CD4-positive, alpha-beta T cell (primary cell): ENCODE data around the gene NANOS1. TPM values are rescaled to one million over a fixed set of nuclear protein-coding genes. Genes with fewer than 3 reads are reported as not detected.

Experiments
- ATAC-seq: fragments of 200-7000 bp; cut with Tn5 transposase; one replicate; pipeline ENCODE4 v1.10.0; 2022; ENCODE audit warnings: mild to moderate bottlenecking; ENCODE audit not compliant: poor library complexity
- CTCF ChIA-PET: fragments of 350-600 bp; sonication (Branson Sonifier 250); formaldehyde crosslinking; loops from one replicate; lab custom pipeline; 2021; ENCODE audit warnings: antibody characterized with exemption, inconsistent platforms; lab: Charles Lee
- POLR2A ChIA-PET: fragments of 350-600 bp; sonication (Branson Sonifier 250); formaldehyde crosslinking; loops from one replicate; lab custom pipeline; 2021; ENCODE audit warnings: antibody characterized with exemption, inconsistent platforms; lab: Charles Lee
- DNase-seq, 14 experiments: peaks; one replicate each; pipeline ENCODE4 v3.0.0-alpha.2; 2013 to 2020; ENCODE audit warnings: mixed read lengths in 2 of 14
- H3K27ac ChIP-seq, 2 donors: one replicate each; pipeline versions ENCODE4 v1.5.1 to v1.7.0; 2013; ENCODE audit warnings: low read length in 2 of 2, low read depth in 1 of 2, mild to moderate bottlenecking in 1 of 2
- H3K27me3 ChIP-seq, 2 experiments: 1 replicate in 1 of 2; 2 replicates in 1 of 2; pipeline versions ENCODE4 v1.6.1 to v1.7.0; 2013; ENCODE audit warnings: low read length in 2 of 2, control low read depth in 1 of 2, mild to moderate bottlenecking in 1 of 2, moderate library complexity in 1 of 2; ENCODE audit not compliant: insufficient read depth in 2 of 2, control insufficient read depth in 1 of 2
- H3K36me3 ChIP-seq: one replicate; pipeline ENCODE4 v1.6.1; 2013; ENCODE audit warnings: low read length, control low read depth; ENCODE audit not compliant: insufficient read depth
- H3K4me1 ChIP-seq: one replicate; pipeline ENCODE4 v1.6.1; 2013; ENCODE audit warnings: low read length, control low read depth; ENCODE audit not compliant: insufficient read depth
- H3K4me3 ChIP-seq: one replicate; pipeline ENCODE4 v1.5.1; 2013; ENCODE audit warnings: mild to moderate bottlenecking, low read length, moderate library complexity
- H3K9me3 ChIP-seq, 2 experiments: 1 replicate in 1 of 2; 2 replicates in 1 of 2; pipeline versions ENCODE4 v1.6.1 to v1.7.0; 2013; ENCODE audit warnings: low read length in 2 of 2, mild to moderate bottlenecking in 2 of 2, control low read depth in 1 of 2, moderate library complexity in 1 of 2; ENCODE audit not compliant: control insufficient read depth in 1 of 2, insufficient read depth in 1 of 2
- H3K27ac Mint-ChIP-seq: one replicate; pipeline ENCODE4 v1.8.0; 2020; ENCODE audit warnings: mixed read lengths
- H3K27me3 Mint-ChIP-seq: one replicate; pipeline ENCODE4 v1.8.0; 2021; ENCODE audit warnings: mixed read lengths
- H3K36me3 Mint-ChIP-seq: one replicate; pipeline ENCODE4 v1.8.0; 2021; ENCODE audit warnings: low read depth, mixed read lengths
- H3K4me1 Mint-ChIP-seq: one replicate; pipeline ENCODE4 v1.8.0; 2021; ENCODE audit warnings: low read depth, mixed read lengths
- H3K4me3 Mint-ChIP-seq: one replicate; pipeline ENCODE4 v1.8.0; 2020; ENCODE audit warnings: mild to moderate bottlenecking, mixed read lengths
- H3K9me3 Mint-ChIP-seq: one replicate; pipeline ENCODE4 v1.8.0; 2020; ENCODE audit warnings: mixed read lengths
- intact Hi-C, 2 experiments: fragments of 100-400 bp; cut with DNase I in 1 of 2; cut with micrococcal nuclease in 1 of 2; formaldehyde crosslinking; loops; one replicate each; pipeline versions ENCODE4 v1.15.1 to v1.9.0; 2023 to 2025; cut with DNase I, micrococcal nuclease
- total RNA-seq, 174 experiments: library from RNA in 2 of 174; stranded (reverse) in 2 of 174; gene quantifications; one replicate each; pipeline ENCODE4 v1.2.3 and lab custom pipeline; 2021 to 2026
- TF ChIP-seq, protein P1 (sequence below): fragments of 200-600 bp; IDR thresholded peaks from one replicate; pipeline ENCODE4 v1.8.0; 2022; ENCODE audit warnings: antibody characterized with exemption, mild to moderate bottlenecking

Gene NANOS1
- total RNA-seq, 2 experiments from 2014 or later: 0.08 to 0.14 TPM

DNA sequence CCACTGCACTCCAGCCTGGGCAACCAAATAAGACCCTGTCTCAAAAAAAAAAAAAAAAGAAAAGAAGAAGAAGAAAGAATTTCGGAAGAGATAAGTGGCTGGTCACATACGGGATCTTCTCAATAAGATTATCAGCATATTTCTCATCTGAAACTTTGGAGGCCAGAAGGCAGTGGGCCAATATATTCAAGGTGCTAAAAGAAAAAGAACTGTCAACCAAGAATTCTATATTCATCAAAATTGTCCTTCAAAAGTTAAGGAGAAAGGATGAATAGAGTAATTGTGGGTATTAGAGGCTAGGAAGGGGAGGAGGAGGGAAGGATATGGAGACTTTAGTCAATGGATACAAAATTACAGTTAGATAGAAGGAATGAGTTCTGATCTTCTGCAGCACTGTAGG, 43.9 kb upstream of the NANOS1 start:
- TF ChIP-seq, protein P1, sequence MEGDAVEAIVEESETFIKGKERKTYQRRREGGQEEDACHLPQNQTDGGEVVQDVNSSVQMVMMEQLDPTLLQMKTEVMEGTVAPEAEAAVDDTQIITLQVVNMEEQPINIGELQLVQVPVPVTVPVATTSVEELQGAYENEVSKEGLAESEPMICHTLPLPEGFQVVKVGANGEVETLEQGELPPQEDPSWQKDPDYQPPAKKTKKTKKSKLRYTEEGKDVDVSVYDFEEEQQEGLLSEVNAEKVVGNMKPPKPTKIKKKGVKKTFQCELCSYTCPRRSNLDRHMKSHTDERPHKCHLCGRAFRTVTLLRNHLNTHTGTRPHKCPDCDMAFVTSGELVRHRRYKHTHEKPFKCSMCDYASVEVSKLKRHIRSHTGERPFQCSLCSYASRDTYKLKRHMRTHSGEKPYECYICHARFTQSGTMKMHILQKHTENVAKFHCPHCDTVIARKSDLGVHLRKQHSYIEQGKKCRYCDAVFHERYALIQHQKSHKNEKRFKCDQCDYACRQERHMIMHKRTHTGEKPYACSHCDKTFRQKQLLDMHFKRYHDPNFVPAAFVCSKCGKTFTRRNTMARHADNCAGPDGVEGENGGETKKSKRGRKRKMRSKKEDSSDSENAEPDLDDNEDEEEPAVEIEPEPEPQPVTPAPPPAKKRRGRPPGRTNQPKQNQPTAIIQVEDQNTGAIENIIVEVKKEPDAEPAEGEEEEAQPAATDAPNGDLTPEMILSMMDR: no peak

GRCh38 chr10:118986815-118987790, 42.4 kb upstream of the NANOS1 start:
- ChIA-PET CTCF (no interaction called here), POLR2A (no interaction called here)
- DNase-seq (no peak), ATAC-seq (no peak)
- Mint-ChIP-seq H3K36me3 (peaks cover 16% of the 10 kb centered on the region), H3K27me3 (peaks cover 3% of the 10 kb centered on the region), H3K4me1 (no peaks in the 10 kb centered on the region), H3K27ac (no peak overlapping the region), H3K4me3 (no peak overlapping the region), H3K9me3 (peaks cover 11% of the 10 kb centered on the region)
- Histone ChIP-seq H3K27ac (no peak overlapping the region), H3K4me1 (peaks cover 3% of the 10 kb centered on the region), H3K9me3 (peaks cover 11 to 23% of the 10 kb centered on the region in 2 experiments), H3K36me3 (no peaks in the 10 kb centered on the region), H3K27me3 (peaks cover 0 to 2% of the 10 kb centered on the region in 2 experiments), H3K4me3 (no peak overlapping the region)
- intact Hi-C loops: no loop called here
- TF ChIP-seq, protein P1: no peak

More for the DNA sequence above, 43.9 kb upstream of the NANOS1 start:
- DNase-seq: no peak
- ChIA-PET CTCF (no interaction called here), POLR2A (no interaction called here)
- peaks cover 16% of the 10 kb centered on the region for H3K36me3 Mint-ChIP-seq
- peaks cover 7% of the 10 kb centered on the region for H3K27me3 Mint-ChIP-seq
- H3K27ac ChIP-seq: no peak overlapping the region
- H3K27ac Mint-ChIP-seq: no peak overlapping the region
- no peaks in the 10 kb centered on the region for H3K36me3 ChIP-seq
- no peaks in the 10 kb centered on the region for H3K4me1 Mint-ChIP-seq
- intact Hi-C loops: no loop called here
- no peak for ATAC-seq
- no peaks in the 10 kb centered on the region for H3K27me3 ChIP-seq
- no peak overlapping the region for H3K4me3 Mint-ChIP-seq
- peaks cover 11% of the 10 kb centered on the region for H3K9me3 Mint-ChIP-seq
- H3K4me1 ChIP-seq: peaks cover 3% of the 10 kb centered on the region
- H3K9me3 ChIP-seq: peaks cover 11 to 26% of the 10 kb centered on the region in 2 experiments
- H3K4me3 ChIP-seq: no peak overlapping the region

DNA sequence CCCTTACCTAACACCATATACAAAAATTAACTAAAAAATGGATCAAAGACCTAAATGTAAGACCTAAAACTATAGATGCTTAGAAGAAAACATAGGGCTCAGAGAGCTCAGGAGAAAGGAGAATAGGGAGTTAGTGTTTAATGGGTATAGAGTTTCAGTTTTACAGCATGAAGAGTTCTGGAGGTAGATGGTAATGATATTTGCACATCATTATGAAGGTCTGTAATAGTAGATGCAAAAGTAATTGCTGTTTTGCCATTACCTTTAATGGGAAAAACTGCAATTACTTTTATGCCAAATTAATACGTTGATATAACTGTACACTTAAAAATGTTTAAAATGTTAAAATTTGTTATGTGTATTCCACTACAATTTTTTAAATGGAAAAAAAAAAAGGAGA, 39.2 kb upstream of the NANOS1 start:
- ATAC-seq (no peak), DNase-seq (no peak)
- POLR2A ChIA-PET: no interaction called here
- peaks cover 5 to 11% of the 10 kb centered on the region in 2 experiments for H3K9me3 ChIP-seq
- no peak overlapping the region for H3K4me3 ChIP-seq
- no peak overlapping the region for H3K27ac Mint-ChIP-seq
- H3K36me3 Mint-ChIP-seq: peaks cover 5% of the 10 kb centered on the region
- intact Hi-C loops: no loop called here
- no peak overlapping the region for H3K27ac ChIP-seq
- H3K27me3 ChIP-seq: peaks cover 0 to 2% of the 10 kb centered on the region in 2 experiments
- no peaks in the 10 kb centered on the region for H3K36me3 ChIP-seq
- no peaks in the 10 kb centered on the region for H3K4me1 Mint-ChIP-seq
- CTCF ChIA-PET: no interaction called here
- TF ChIP-seq, protein P1: no peak
- peaks cover 3% of the 10 kb centered on the region for H3K27me3 Mint-ChIP-seq
- H3K4me3 Mint-ChIP-seq: no peak overlapping the region
- H3K4me1 ChIP-seq: peaks cover 3% of the 10 kb centered on the region
- peaks cover 6% of the 10 kb centered on the region for H3K9me3 Mint-ChIP-seq
